ENCODE data around the gene LRATD1.

Gene LRATD1

GRCh38 chr2:14614017-14614416, 18.5 kb upstream of the LRATD1 start:
- peaks cover 16% of the 10 kb centered on the region for H3K4me1 ChIP-seq (ENCODE audit: low read length)
- no peak overlapping the region for H3K9ac ChIP-seq (ENCODE audit: low read length)
- no peak overlapping the region for H3K4me3 ChIP-seq (ENCODE audit: low read length)
- no peaks in the 10 kb centered on the region for H3K79me2 ChIP-seq (ENCODE audit: low read length)
- H3K27me3 ChIP-seq (ENCODE audit: low read depth, low read length) = no peaks in the 10 kb centered on the region
- no peak overlapping the region for H2AFZ ChIP-seq (ENCODE audit: low read depth, low read length)
- H3K9me3 ChIP-seq (ENCODE audit: insufficient read depth, low read length) = no peaks in the 10 kb centered on the region
- H3K27ac ChIP-seq (ENCODE audit: low read length) = no peak overlapping the region
- H3K36me3 ChIP-seq (replicated peaks; ENCODE audit: low read depth, low read length) = no peaks in the 10 kb centered on the region
- TF ChIP-seq CTCF (IDR thresholded peaks at IDR 0.05; ENCODE audit: low read depth, low read length) = no peak
- no peak for TF ChIP-seq EZH2phosphoT487 (IDR thresholded peaks at IDR 0.05; ENCODE audit: low read depth)
- H4K20me1 ChIP-seq (ENCODE audit: insufficient read depth, low read length) = no peaks in the 10 kb centered on the region
- no peak overlapping the region for H3K4me2 ChIP-seq (ENCODE audit: low read length)

GRCh38 chr2:14615121-14615520, 17.4 kb upstream of the LRATD1 start:
- Histone ChIP-seq H3K4me2 (ENCODE audit: low read length) (no peak overlapping the region), H3K4me3 (ENCODE audit: low read length) (no peak overlapping the region), H3K9me3 (ENCODE audit: insufficient read depth, low read length) (no peaks in the 10 kb centered on the region), H3K36me3 (replicated peaks; ENCODE audit: low read depth, low read length) (no peaks in the 10 kb centered on the region), H3K79me2 (ENCODE audit: low read length) (no peaks in the 10 kb centered on the region), H3K27me3 (ENCODE audit: low read depth, low read length) (no peaks in the 10 kb centered on the region), H3K9ac (ENCODE audit: low read length) (no peak overlapping the region), H3K4me1 (ENCODE audit: low read length) (peaks cover 10% of the 10 kb centered on the region), H4K20me1 (ENCODE audit: insufficient read depth, low read length) (no peaks in the 10 kb centered on the region), H2AFZ (ENCODE audit: low read depth, low read length) (no peak overlapping the region), H3K27ac (ENCODE audit: low read length) (no peak overlapping the region)
- TF ChIP-seq CTCF (IDR thresholded peaks at IDR 0.05; ENCODE audit: low read depth, low read length) = no peak
- TF ChIP-seq EZH2phosphoT487 (IDR thresholded peaks at IDR 0.05; ENCODE audit: low read depth) = no peak

- H2AFZ ChIP-seq (ENCODE audit: low read depth, low read length) = no peak overlapping the region
- no peak overlapping the region for H3K4me2 ChIP-seq (ENCODE audit: low read length)
- H3K27me3 ChIP-seq (ENCODE audit: low read depth, low read length) = no peaks in the 10 kb centered on the region
- no peak for TF ChIP-seq CTCF (IDR thresholded peaks at IDR 0.05; ENCODE audit: low read depth, low read length)
- no peak for TF ChIP-seq EZH2phosphoT487 (IDR thresholded peaks at IDR 0.05; ENCODE audit: low read depth)
- H4K20me1 ChIP-seq (ENCODE audit: insufficient read depth, low read length) = no peaks in the 10 kb centered on the region
- no peak overlapping the region for H3K27ac ChIP-seq (ENCODE audit: low read length)
- H3K9me3 ChIP-seq (ENCODE audit: insufficient read depth, low read length) = no peaks in the 10 kb centered on the region
- H3K9ac ChIP-seq (ENCODE audit: low read length) = no peak overlapping the region
- no peak overlapping the region for H3K4me3 ChIP-seq (ENCODE audit: low read length)
- no peaks in the 10 kb centered on the region for H3K79me2 ChIP-seq (ENCODE audit: low read length)
- no peaks in the 10 kb centered on the region for H3K36me3 ChIP-seq (replicated peaks; ENCODE audit: low read depth, low read length)
- peaks cover 10% of the 10 kb centered on the region for H3K4me1 ChIP-seq (ENCODE audit: low read length)
Observed at GRCh38 chr2:14615760-14616159, 16.8 kb upstream of the LRATD1 start.

- H3K4me2 ChIP-seq (ENCODE audit: low read length) = no peak overlapping the region
- no peaks in the 10 kb centered on the region for H4K20me1 ChIP-seq (ENCODE audit: insufficient read depth, low read length)
- H3K27ac ChIP-seq (ENCODE audit: low read length) = no peak overlapping the region
- H3K9ac ChIP-seq (ENCODE audit: low read length) = no peak overlapping the region
- no peaks in the 10 kb centered on the region for H3K27me3 ChIP-seq (ENCODE audit: low read depth, low read length)
- H3K36me3 ChIP-seq (replicated peaks; ENCODE audit: low read depth, low read length) = no peaks in the 10 kb centered on the region
- peaks cover 10% of the 10 kb centered on the region for H3K4me1 ChIP-seq (ENCODE audit: low read length)
- no peak for TF ChIP-seq CTCF (IDR thresholded peaks at IDR 0.05; ENCODE audit: low read depth, low read length)
- TF ChIP-seq EZH2phosphoT487 (IDR thresholded peaks at IDR 0.05; ENCODE audit: low read depth) = no peak
- no peak overlapping the region for H3K4me3 ChIP-seq (ENCODE audit: low read length)
- no peaks in the 10 kb centered on the region for H3K9me3 ChIP-seq (ENCODE audit: insufficient read depth, low read length)
- H3K79me2 ChIP-seq (ENCODE audit: low read length) = no peaks in the 10 kb centered on the region
- no peak overlapping the region for H2AFZ ChIP-seq (ENCODE audit: low read depth, low read length)
Observed at GRCh38 chr2:14616342-14616741, 16.2 kb upstream of the LRATD1 start.

Measured in OCI-LY3 (cell line).